Panc1 (cell line): Measurements from ENCODE around the gene PPP1R36. TPM values are rescaled to one million over a fixed set of nuclear protein-coding genes. Genes with fewer than 3 reads are reported as not detected.

Experiments
- ATAC-seq: fragments of 200-7000 bp; cut with Tn5 transposase; 2 replicates; pipeline ENCODE4 v1.9.1; 2020; ENCODE audit warnings: mild to moderate bottlenecking, moderate library complexity
- BruUV-seq: library from RNA; stranded (reverse); fragments of 400-500 nt; replicated peaks from 2 replicates; lab custom pipeline; 2021; lab: Mats Ljungman, UMichigan
- CTCF ChIA-PET: fragments of 300-600 bp; sonication (Branson Sonifier 250); formaldehyde crosslinking; loops from one replicate; lab custom pipeline; 2022; ENCODE audit warnings: antibody characterized with exemption; lab: Charles Lee
- POLR2A ChIA-PET: fragments of 300-600 bp; sonication (Branson Sonifier 250); formaldehyde crosslinking; loops from one replicate; lab custom pipeline; 2022; ENCODE audit warnings: antibody characterized with exemption; lab: Charles Lee
- DNase-seq: peaks from one replicate; pipeline ENCODE4 v3.0.0-alpha.2; 2010; ENCODE audit warnings: low read depth, low spot score
- H3K27ac ChIP-seq: 2 replicates; pipeline ENCODE4 v1.5.1; 2011; ENCODE audit warnings: mild to moderate bottlenecking, low read length, inconsistent platforms
- H3K27me3 ChIP-seq: fragments of 200-500 bp; sonication (Bioruptor generic); 2 replicates; pipeline ENCODE4 v1.6.0; 2014; ENCODE audit warnings: low read length, inconsistent platforms; ENCODE audit not compliant: control insufficient read depth, insufficient read depth
- H3K36me3 ChIP-seq: fragments of 200-500 bp; sonication (Bioruptor generic); 2 replicates; pipeline ENCODE4 v1.5.1; 2014; ENCODE audit warnings: inconsistent platforms, mild to moderate bottlenecking, low read length, moderate library complexity; ENCODE audit not compliant: control insufficient read depth, insufficient read depth
- H3K4me1 ChIP-seq: 2 replicates; pipeline ENCODE4 v1.5.1; 2011; ENCODE audit warnings: inconsistent platforms, mild to moderate bottlenecking, low read length, moderate library complexity; ENCODE audit not compliant: control insufficient read depth, insufficient read depth
- H3K4me3 ChIP-seq, 2 experiments: 2 replicates each; pipeline ENCODE4 v1.5.1; 2011 to 2012; ENCODE audit warnings: low read depth in 2 of 2, low read length in 2 of 2, mild to moderate bottlenecking in 2 of 2, inconsistent platforms in 1 of 2, moderate library complexity in 1 of 2
- H3K9me3 ChIP-seq: fragments of 200-500 bp; sonication (Bioruptor generic); 2 replicates; pipeline ENCODE4 v1.5.1; 2014; ENCODE audit warnings: low read depth, mild to moderate bottlenecking, inconsistent platforms, low read length, moderate library complexity; ENCODE audit not compliant: control insufficient read depth, insufficient read depth
- CTCF ChIP-seq: fragments of 450-650 bp; IDR thresholded peaks from 2 replicates; pipeline ENCODE4 v1.5.1; 2017; ENCODE audit warnings: mild to moderate bottlenecking
- POLR2AphosphoS5 ChIP-seq: IDR thresholded peaks from 2 replicates; pipeline ENCODE4 v1.6.1; 2012; ENCODE audit warnings: mild to moderate bottlenecking, low read depth, low read length, moderate library complexity
- REST ChIP-seq, 2 experiments: IDR thresholded peaks; 2 replicates each; pipeline ENCODE4 v1.6.1; 2011 to 2012; ENCODE audit warnings: low read depth in 2 of 2, control low read depth in 1 of 2, low read length in 1 of 2, mild to moderate bottlenecking in 1 of 2, moderate library complexity in 1 of 2; ENCODE audit not compliant: insufficient read depth in 1 of 2
- SIN3A ChIP-seq: IDR thresholded peaks from 2 replicates; pipeline ENCODE4 v1.6.1; 2012; ENCODE audit warnings: low read depth, mild to moderate bottlenecking, low read length, moderate library complexity, borderline replicate concordance; ENCODE audit not compliant: insufficient read depth
- TCF7L2 ChIP-seq: IDR thresholded peaks from 2 replicates; pipeline ENCODE4 v1.6.1; 2011; ENCODE audit warnings: mild to moderate bottlenecking, low read depth, low read length, inconsistent platforms
- in situ Hi-C: cut with HindIII; loops from 2 replicates; pipeline ENCODE4 v1.10.0; 2016; ENCODE audit warnings: low sequenced_read_pairs, low pct_unique_long_range_greater_than_20kb
- intact Hi-C: fragments of 100-400 bp; cut with micrococcal nuclease; formaldehyde crosslinking; loops from one replicate; pipeline ENCODE4 v1.10.0; 2022; ENCODE audit not compliant: unreplicated experiment
- total RNA-seq: library from RNA; stranded (reverse); gene quantifications from one replicate; pipeline ENCODE4 v1.2.1, GENCODE V29; 2021; ENCODE audit not compliant: unreplicated experiment

Gene PPP1R36
- total RNA-seq, 1 experiment from 2014 or later, result 0.69 TPM

GRCh38 chr14:64502887-64503433 lies 46.8 kb upstream of the PPP1R36 start:
- intact Hi-C loops (no loop called here), in situ Hi-C loops (no loop called here)
- ATAC-seq (no peak; the same call in 1 of the 2 replicates), DNase-seq (no peak)
- TF ChIP-seq SIN3A, result no peak
- no peak for TF ChIP-seq TCF7L2
- TF ChIP-seq REST (IDR thresholded peaks at IDR 0.05; ENCODE audit: insufficient read depth in 1 of 2, low read depth in 2 of 2, low read length in 1 of 2), result no peak
- TF ChIP-seq POLR2AphosphoS5, result no peak
- TF ChIP-seq CTCF, result no peak
- Histone ChIP-seq H3K36me3 (peaks cover 9% of the 10 kb centered on the region; the same call in 1 of the 2 replicates), H3K27ac (peak overlapping the region; percentile 94), H3K4me1 (peaks cover 29% of the 10 kb centered on the region), H3K4me3 (peak overlapping the region; percentile 83 to 94), H3K9me3 (no peaks in the 10 kb centered on the region), H3K27me3 (no peaks in the 10 kb centered on the region)
- BruUV-seq, result no TSS peak
- POLR2A ChIA-PET, result interaction anchor here (0.6 to 0.7 kb wide), 3 partner anchors 16 to 1035 kb away, joined by 3 to 14 read pairs (median 9); no protein-coding TSS in a partner anchor
- CTCF ChIA-PET, result no interaction called here

- no peak for DNase-seq
- ATAC-seq, result peak; percentile 83
- Histone ChIP-seq H3K36me3 (peaks cover 9% of the 10 kb centered on the region; the same call in 1 of the 2 replicates), H3K9me3 (no peaks in the 10 kb centered on the region), H3K4me3 (peak within 1 kb of the TSS; percentile 83 to 94), H3K4me1 (peaks cover 34% of the 10 kb centered on the region), H3K27ac (peak within 1 kb of the TSS; percentile 94), H3K27me3 (no peaks in the 10 kb centered on the region)
- intact Hi-C loops, result no loop called here
- no peak for TF ChIP-seq TCF7L2
- 0 out of 2 replicates have a peak, but pooled peaks have one; percentile 47 for TF ChIP-seq SIN3A
- TF ChIP-seq POLR2AphosphoS5, result no peak; the same call in 1 of the 2 replicates
- TF ChIP-seq CTCF, result no peak
- TF ChIP-seq REST (IDR thresholded peaks at IDR 0.05; ENCODE audit: insufficient read depth in 1 of 2, low read depth in 2 of 2, low read length in 1 of 2), result peak in 1 of 2 experiments; percentile 15; a peak in 1 of 4 replicates
- in situ Hi-C loops, result no loop called here
- ChIA-PET CTCF (no interaction called here), POLR2A (interaction anchor here (0.6 to 0.7 kb wide), 3 partner anchors 15 to 193 kb away, joined by 5 to 14 read pairs (median 9); no protein-coding TSS in a partner anchor)
- no TSS peak for BruUV-seq
Measured at GRCh38 chr14:64503434-64504309, 46.1 kb upstream of the PPP1R36 start, which contains the start of gene ZBTB25. TSS of gene ZBTB25 (minus strand) at chr14:64503838. CDS start at chr14:64490533, 13,305 bp downstream.
